Stimulated activated CD4-positive, alpha-beta T cell treated with anti-CD3 and anti-CD28 coated beads, Interleukin-1b, Interleukin-23, amount 100 ng/mL, for 4 hours (primary cell): ENCODE data around the gene OSBPL9.
"Not testable (repeated sequence)": the region's sequence is repeated elsewhere in the genome, so short reads cannot be mapped to it uniquely, and the experiment has no call there.

ENCODE experiments used
- DNase-seq, 2 donors: peaks; one replicate each; pipeline ENCODE4 v3.0.0-alpha.2; 2020; ENCODE audit warnings: low read depth in 2 of 2

Gene OSBPL9

DNA sequence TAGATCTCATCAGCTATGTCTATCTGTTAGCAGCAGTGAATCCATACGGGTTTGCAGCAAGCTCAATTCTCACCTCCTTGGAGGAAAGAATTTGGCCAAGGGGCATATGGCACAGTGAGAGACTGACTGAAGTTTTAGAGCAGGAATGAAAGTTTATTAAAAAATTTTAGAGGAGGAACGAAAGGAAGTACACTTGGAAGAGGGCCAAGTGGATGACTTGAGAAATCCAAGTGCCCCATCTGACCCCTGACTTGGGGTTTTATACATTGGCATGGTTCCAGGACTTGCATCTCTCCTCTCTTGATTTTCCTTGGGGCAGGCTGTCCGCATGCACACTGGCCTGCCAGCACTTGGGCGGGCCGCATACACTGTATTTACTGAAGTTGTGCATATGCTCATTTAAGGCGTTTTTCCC lies 9.2 kb upstream of the OSBPL9 start:
- DNase-seq: no peak

DNA sequence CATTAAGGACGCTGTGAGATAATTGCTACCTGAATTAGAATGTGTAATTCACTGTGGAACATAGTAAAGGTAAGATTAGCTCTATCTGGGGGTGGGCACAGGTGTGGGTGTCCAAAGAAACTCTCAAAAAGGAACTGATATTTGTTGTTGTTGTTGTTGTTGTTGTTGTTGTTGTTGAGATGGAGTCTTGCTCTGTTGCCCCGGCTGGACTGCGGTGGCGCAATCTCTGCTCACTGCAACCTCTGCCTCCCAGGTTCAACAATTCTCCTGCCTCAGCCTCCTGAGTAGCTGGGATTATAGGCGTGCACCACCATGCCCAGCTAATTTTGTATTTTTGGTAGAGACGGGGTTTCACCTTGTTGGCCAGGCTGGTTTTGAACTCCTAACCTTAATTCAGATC lies 6.8 kb upstream of the OSBPL9 start:
- DNase-seq: not testable (repeated sequence)

- no peak for DNase-seq
Measured at GRCh38 chr1:51610637-51611036, 6.3 kb upstream of the OSBPL9 start.

GRCh38 chr1:51612447-51612961 lies 4.4 kb upstream of the OSBPL9 start:
- no peak for DNase-seq

GRCh38 chr1:51615780-51616291 lies 1.1 kb upstream of the OSBPL9 start:
- no peak for DNase-seq

- no peak for DNase-seq
Measured at GRCh38 chr1:51616490-51616889, 402 bp upstream of the OSBPL9 start.

DNA sequence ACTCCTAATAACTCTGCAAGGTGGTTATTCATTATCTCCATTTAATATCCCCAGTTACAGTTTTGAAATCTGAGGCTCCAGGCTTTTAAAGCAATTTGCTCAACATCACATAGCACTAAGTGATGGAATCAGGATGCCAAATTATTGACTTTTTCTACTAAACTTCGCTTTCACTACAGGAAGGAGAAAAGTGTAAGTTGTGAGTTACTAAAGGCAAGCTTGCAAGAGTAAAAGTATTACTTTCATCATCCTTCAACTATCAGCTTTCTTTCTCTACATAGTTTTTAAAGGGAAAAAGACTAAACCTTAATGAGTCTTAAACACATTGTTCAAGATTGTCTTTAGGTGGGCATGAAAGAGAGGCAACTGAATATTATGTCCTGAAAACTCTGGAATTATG lies 1.8 kb downstream of the OSBPL9 start:
- no peak for DNase-seq

GRCh38 chr1:51620470-51620869 lies 3.6 kb downstream of the OSBPL9 start:
- no peak for DNase-seq

DNA sequence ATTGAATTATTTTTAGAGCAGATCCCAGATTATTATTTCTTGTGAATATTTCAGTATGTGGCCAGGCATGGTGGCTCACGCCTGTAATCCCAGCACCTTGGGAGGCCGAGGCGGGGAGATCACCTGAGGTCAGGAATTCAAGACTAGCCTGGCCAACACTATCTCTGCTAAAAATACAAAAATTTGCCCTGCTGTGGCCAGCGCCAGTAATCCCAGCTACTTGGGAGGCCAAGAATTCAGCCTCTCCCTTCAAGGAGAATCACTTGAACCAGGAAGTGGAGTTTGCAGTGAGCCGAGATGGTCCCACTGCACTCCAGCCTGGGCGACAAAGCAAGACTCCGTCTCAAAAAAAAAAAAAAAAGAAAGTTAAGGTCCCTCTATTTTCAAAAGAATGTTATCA lies 4.3 kb downstream of the OSBPL9 start:
- DNase-seq: no peak

- DNase-seq: no peak
Measured at GRCh38 chr1:51621841-51622454, 5.1 kb downstream of the OSBPL9 start.

GRCh38 chr1:51622455-51622913 lies 5.6 kb downstream of the OSBPL9 start:
- DNase-seq: no peak

GRCh38 chr1:51623025-51623424 lies 6.1 kb downstream of the OSBPL9 start:
- DNase-seq: no peak

DNA sequence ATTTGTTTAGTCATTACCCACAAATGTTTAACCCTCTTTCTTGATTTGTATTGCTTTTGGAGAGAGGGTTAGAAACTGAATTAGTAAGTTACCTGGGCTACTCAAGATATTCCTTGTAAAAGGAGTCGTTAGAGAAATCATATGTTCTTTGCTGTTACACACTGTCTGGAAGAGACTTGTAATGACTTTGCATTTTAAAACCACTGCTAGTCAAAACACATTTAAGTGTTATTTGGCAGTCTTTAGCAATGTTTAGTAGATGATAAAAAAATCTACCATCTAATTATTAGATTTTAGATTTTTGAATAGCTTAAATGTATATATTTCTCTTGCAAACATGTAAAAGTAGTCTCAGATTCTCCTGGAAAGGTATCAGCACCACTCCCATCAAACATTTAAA lies 6.6 kb downstream of the OSBPL9 start:
- DNase-seq: no peak

- no peak for DNase-seq
Measured at GRCh38 chr1:51624855-51625254, 8.0 kb downstream of the OSBPL9 start.

DNA sequence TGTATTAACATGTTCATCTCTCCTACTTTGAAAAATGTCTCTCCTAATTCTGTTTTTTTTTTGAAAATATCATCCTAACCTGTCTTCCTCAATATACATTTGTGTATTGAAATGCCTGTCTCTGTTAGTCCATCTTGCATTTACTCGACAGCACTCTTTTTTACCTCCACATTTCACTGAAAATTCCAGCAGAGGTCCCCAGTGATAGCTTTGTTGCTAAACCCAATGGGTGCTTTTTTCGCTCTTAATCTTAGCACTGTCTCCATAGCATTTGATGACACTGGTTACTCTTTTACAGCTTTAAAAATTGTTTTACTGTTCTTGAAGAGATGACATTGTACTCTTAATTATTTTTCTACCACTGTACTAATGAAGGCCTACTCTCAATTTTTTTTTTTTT lies 10.8 kb downstream of the OSBPL9 start:
- DNase-seq: no peak

DNA sequence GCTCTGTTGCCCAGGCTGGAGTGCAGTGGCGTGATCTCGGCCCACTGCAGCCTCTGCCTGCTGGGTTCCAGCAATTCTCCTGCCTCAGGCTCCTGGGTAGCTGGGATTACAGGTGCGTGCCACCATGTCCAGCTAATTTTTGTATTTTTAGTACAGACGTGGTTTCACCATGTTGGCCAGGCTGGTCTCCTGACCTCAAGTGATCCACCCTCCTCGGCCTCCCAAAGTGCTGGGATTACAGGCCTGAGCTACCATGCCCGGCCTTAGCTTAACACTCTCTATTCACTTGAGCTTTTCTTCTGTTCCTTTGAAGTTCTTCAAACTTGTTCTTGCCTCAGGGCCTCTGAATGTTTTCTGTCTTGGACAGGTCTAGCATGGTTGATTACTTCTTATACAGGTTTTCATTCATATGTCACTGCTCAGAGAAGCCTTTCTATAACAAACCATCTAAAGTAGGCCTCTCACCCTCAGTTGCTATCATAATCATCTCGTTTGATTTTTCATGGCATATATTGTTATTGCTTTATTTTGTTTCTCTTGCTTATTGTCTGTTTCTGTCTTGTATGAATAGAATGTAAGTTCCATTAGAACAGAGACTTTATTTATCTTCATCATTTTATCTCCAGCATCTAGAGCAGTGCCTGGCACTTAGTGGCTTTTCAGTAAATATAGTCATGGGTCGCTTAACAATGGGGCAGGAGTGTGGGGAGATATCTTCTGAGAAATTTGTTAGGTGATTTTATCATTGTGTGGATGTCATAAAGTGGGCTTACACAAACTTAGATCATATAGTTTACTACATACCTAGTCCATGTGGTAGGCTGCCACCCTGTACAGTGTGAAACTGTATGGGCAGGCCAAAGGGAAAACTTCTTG lies 12.1 kb downstream of the OSBPL9 start:
- DNase-seq: no peak

DNA sequence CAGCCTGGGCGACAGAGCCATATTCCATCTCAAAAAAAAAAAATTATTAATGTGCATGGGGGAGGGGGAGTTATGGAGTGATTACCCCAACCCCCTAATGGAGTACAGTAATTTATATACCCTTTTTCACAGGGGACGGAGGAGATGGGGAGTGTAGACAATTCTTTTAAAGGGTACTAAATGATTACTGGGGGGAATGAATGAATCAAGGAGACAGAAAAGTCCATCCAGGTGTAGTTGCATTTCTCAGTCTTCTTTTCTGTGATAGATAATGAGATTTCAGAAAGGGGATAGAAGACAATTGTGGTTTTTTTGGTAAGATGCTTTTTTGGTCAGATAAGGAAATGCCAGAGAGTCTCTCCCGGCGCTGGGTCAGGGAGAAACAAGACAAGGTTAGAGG lies 13.0 kb downstream of the OSBPL9 start:
- DNase-seq: no peak

GRCh38 chr1:51630393-51630792 lies 13.5 kb downstream of the OSBPL9 start:
- no peak for DNase-seq

GRCh38 chr1:51630922-51631321 lies 14.0 kb downstream of the OSBPL9 start:
- no peak for DNase-seq

- no peak for DNase-seq
Measured at GRCh38 chr1:51631747-51632146, 14.9 kb downstream of the OSBPL9 start.

DNA sequence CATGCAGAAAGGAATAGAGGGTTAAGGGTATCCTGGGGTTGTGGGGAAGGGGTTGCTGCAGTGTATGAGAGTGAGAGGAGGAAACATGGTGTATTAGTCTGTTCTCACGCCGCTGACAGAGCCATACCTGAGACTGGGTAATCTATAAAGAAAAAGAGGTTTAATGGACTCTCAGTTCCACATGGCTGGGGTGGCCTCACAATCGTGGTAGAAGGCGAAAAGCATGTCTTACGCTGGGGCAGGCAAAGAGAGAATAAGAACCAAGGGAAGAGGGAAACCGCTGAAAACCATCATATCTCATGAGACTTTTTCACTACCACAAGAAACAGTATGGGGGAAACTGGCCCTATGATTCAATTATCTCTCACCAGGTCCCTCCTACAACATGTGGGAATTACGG lies 17.7 kb downstream of the OSBPL9 start:
- no peak for DNase-seq

GRCh38 chr1:51635615-51636014 lies 18.7 kb downstream of the OSBPL9 start:
- DNase-seq: no peak

GRCh38 chr1:51636191-51636590 lies 19.3 kb downstream of the OSBPL9 start:
- no peak for DNase-seq
